Progenitor cell of endocrine pancreas (in vitro differentiated cells): ENCODE data around the gene CCDC63. TPM values are rescaled to one million over a fixed set of nuclear protein-coding genes. Genes with fewer than 3 reads are reported as not detected.

Source experiments
- DNase-seq: peaks from one replicate; pipeline ENCODE4 v3.0.0; 2021; ENCODE audit warnings: low spot score; ENCODE audit not compliant: unreplicated experiment
- H3K27ac Mint-ChIP-seq: 2 replicates; pipeline ENCODE4 v1.8.0; 2021; ENCODE audit warnings: mild to moderate bottlenecking, moderate library complexity, mixed read lengths
- H3K27me3 Mint-ChIP-seq: 2 replicates; pipeline ENCODE4 v1.8.0; 2021; ENCODE audit warnings: mixed read lengths
- H3K36me3 Mint-ChIP-seq: 2 replicates; pipeline ENCODE4 v1.8.0; 2022; ENCODE audit warnings: mixed read lengths; ENCODE audit not compliant: insufficient read depth
- H3K4me1 Mint-ChIP-seq: 2 replicates; pipeline ENCODE4 v1.8.0; 2021; ENCODE audit warnings: low read depth, mixed read lengths
- H3K4me3 Mint-ChIP-seq: 2 replicates; pipeline ENCODE4 v1.8.0; 2021; ENCODE audit warnings: low read depth, mild to moderate bottlenecking, moderate library complexity, mixed read lengths
- H3K9me3 Mint-ChIP-seq: 2 replicates; pipeline ENCODE4 v1.8.0; 2021; ENCODE audit warnings: low read depth, mixed read lengths
- total RNA-seq: library from RNA; stranded (reverse); gene quantifications from 2 replicates; pipeline ENCODE4 v1.2.1, GENCODE V29; 2021
- TF ChIP-seq, protein P1 (sequence below): fragments of 200-600 bp; sonication (generic); IDR thresholded peaks from one replicate; pipeline ENCODE4 v1.5.0; 2021; ENCODE audit warnings: antibody characterized with exemption, mild to moderate bottlenecking; ENCODE audit not compliant: unreplicated experiment

The CCDC63 gene
- total RNA-seq, 1 donor from 2014 or later: not detected

DNA sequence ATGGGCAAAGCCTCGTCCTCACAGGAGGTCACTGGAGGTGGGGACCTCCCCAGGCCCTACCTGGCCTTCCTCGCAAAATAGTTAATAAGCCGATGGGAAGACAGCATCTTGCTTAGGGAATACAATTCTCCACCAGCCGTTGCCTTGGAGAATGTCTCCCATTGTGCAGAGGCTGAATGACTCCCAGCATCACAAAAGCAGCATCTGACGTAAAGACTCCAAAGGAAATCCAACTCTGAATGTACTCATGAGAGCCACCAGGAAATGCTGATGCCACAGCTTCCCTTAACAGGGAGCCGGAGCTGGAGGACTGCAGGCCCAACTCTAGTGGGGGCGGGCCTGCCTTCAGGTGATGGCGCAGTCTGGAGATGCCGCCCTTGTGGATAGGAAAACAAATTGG is 15.5 kb downstream of the CCDC63 start:
- TF ChIP-seq, protein P1, sequence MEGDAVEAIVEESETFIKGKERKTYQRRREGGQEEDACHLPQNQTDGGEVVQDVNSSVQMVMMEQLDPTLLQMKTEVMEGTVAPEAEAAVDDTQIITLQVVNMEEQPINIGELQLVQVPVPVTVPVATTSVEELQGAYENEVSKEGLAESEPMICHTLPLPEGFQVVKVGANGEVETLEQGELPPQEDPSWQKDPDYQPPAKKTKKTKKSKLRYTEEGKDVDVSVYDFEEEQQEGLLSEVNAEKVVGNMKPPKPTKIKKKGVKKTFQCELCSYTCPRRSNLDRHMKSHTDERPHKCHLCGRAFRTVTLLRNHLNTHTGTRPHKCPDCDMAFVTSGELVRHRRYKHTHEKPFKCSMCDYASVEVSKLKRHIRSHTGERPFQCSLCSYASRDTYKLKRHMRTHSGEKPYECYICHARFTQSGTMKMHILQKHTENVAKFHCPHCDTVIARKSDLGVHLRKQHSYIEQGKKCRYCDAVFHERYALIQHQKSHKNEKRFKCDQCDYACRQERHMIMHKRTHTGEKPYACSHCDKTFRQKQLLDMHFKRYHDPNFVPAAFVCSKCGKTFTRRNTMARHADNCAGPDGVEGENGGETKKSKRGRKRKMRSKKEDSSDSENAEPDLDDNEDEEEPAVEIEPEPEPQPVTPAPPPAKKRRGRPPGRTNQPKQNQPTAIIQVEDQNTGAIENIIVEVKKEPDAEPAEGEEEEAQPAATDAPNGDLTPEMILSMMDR: no peak
- H3K27ac Mint-ChIP-seq: no peak overlapping the region
- no peak overlapping the region for H3K4me3 Mint-ChIP-seq
- DNase-seq: no peak
- H3K4me1 Mint-ChIP-seq: no peaks in the 10 kb centered on the region
- no peaks in the 10 kb centered on the region for H3K9me3 Mint-ChIP-seq
- no peaks in the 10 kb centered on the region for H3K36me3 Mint-ChIP-seq
- no peaks in the 10 kb centered on the region for H3K27me3 Mint-ChIP-seq

DNA sequence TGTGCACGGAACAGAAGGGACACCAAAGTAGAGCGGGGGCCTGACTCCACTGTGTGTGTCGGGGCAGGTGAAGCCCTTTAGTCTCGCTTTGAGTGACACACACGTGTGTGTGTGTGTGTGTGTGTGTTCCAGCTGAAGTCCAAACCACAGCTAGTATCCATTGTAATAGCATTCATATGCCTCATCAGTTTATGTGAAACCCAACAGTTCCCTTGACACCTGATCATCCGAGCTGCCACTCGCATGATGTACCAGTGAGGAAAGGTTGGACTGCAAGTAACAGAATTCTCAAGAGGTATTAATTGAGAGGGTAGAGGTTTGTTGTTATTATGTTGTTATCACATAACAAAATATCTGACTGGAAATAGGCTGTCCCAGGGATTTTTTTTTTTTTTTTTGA is 16.4 kb downstream of the CCDC63 start:
- no peaks in the 10 kb centered on the region for H3K36me3 Mint-ChIP-seq
- no peaks in the 10 kb centered on the region for H3K9me3 Mint-ChIP-seq
- TF ChIP-seq, protein P1: no peak
- H3K27ac Mint-ChIP-seq: no peak overlapping the region
- H3K4me3 Mint-ChIP-seq: no peak overlapping the region
- no peaks in the 10 kb centered on the region for H3K4me1 Mint-ChIP-seq
- no peaks in the 10 kb centered on the region for H3K27me3 Mint-ChIP-seq
- no peak for DNase-seq

DNA sequence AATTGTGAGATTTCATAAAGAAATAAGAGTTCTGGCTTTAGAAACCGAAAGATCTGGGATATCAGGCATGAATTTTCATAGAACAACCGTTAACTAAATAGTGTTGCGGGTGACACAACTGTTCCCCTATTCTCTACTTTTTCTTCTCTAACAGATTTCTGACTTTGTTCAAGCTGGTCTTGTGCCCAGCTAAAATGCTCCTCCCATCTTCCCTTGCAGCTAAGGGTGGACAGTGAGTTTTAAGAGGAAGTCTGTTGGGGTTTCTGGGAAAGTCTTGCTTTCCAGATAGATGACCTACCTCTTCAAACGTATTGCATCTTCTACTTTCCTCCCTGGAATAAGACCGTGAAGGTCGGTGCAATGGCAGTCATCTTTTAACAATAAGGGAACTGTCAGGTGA is 18.7 kb downstream of the CCDC63 start:
- no peak for DNase-seq
- TF ChIP-seq, protein P1: no peak
- Mint-ChIP-seq H3K4me1 (no peaks in the 10 kb centered on the region), H3K4me3 (no peak overlapping the region), H3K36me3 (no peaks in the 10 kb centered on the region), H3K27ac (no peak overlapping the region), H3K9me3 (peaks cover 10% of the 10 kb centered on the region), H3K27me3 (no peaks in the 10 kb centered on the region)

DNA sequence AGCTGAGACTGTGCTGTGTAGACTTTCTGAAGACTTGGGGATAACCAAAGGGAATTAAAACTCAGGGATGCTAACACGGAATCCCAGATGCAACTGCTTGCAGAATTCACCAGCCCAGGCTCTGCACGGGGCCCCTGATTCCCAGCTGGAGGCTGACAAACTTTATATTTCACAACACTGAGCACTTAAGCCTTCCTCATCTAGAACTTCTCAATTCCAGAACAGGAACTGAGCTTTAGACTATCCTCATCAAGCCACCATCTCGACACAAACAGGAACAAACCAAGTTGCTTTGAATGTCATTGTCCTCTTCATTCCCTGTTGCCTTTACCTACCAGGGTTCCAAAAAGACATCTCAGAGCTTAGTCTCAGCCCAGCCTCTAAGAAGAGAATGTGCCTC is 22.2 kb downstream of the CCDC63 start:
- H3K9me3 Mint-ChIP-seq: peaks cover 13% of the 10 kb centered on the region
- no peaks in the 10 kb centered on the region for H3K4me1 Mint-ChIP-seq

DNA sequence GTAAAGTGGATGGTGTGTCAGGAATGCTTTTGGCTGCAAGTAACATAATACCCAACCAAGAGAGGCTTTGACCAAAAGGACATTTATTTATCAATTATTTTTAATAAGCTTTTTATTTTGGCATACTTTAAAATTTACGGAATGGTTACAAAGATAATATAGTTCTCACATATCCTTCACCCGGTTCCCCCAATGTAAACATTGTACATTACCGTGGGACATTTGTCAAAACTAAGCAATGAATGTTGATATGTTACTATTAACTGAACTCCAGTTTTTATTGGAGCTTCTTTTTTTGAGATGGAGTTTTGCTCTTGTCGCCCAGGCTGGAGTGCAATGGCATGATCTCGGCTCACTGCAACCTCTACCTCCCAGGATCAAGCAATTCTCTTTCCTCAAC is 23.0 kb downstream of the CCDC63 start:
- no peak for DNase-seq

More for the DNA sequence above, 22.2 kb downstream of the CCDC63 start:
- H3K27me3 Mint-ChIP-seq: peaks cover 6% of the 10 kb centered on the region
- H3K4me3 Mint-ChIP-seq: no peak overlapping the region
- DNase-seq: no peak
- TF ChIP-seq, protein P1: no peak
- H3K27ac Mint-ChIP-seq: no peak overlapping the region
- H3K36me3 Mint-ChIP-seq: no peaks in the 10 kb centered on the region

More for the DNA sequence above, 23.0 kb downstream of the CCDC63 start:
- Mint-ChIP-seq H3K9me3 (peaks cover 13% of the 10 kb centered on the region), H3K27ac (no peak overlapping the region), H3K4me1 (no peaks in the 10 kb centered on the region), H3K4me3 (no peak overlapping the region), H3K27me3 (peaks cover 8% of the 10 kb centered on the region), H3K36me3 (no peaks in the 10 kb centered on the region)
- TF ChIP-seq, protein P1: no peak
